Measurements from ENCODE around the gene KRT33A. TPM values are rescaled to one million over a fixed set of nuclear protein-coding genes. Genes with fewer than 3 reads are reported as not detected.
"Not testable (repeated sequence)": the region's sequence is repeated elsewhere in the genome, so short reads cannot be mapped to it uniquely, and the experiment has no call there.

Gene KRT33A
- total RNA-seq, 1 donor from 2014 or later, result not detected

DNA sequence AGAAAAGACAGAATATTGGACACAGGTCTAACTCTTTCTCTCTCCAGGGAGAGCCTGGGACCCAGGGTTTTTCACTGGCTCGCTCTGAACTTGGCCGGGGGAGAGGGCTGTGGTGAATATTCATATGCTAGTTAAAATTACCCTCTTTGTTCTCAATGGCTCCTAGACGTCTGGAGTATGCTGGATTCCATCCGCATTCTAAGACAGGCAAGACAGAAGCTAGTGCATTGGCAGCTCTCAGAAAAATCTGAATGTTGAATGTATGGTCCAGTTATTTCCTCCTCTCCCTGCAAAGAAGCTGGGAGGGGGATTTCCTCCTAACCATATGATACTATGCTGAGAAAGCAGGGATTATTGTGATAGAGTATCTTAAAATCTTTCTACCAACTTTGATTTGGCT, 37.0 kb upstream of the KRT33A start:
- H3K4me1 Mint-ChIP-seq (ENCODE audit: low read depth), result peaks cover 1% of the 10 kb centered on the region
- no peak for TF ChIP-seq CTCF (IDR thresholded peaks at IDR 0.05; ENCODE audit: unreplicated experiment)
- H3K4me3 Mint-ChIP-seq (ENCODE audit: low read depth), result no peak overlapping the region
- DNase-seq (ENCODE audit: low spot score, unreplicated experiment), result no peak
- no peaks in the 10 kb centered on the region for H3K27me3 Mint-ChIP-seq
- H3K27ac Mint-ChIP-seq, result no peak overlapping the region
- peaks cover 7% of the 10 kb centered on the region for H3K9me3 Mint-ChIP-seq (ENCODE audit: low read depth)
- no peaks in the 10 kb centered on the region for H3K36me3 Mint-ChIP-seq (ENCODE audit: insufficient read depth)

GRCh38 chr17:41386227-41386626, 35.6 kb upstream of the KRT33A start:
- H3K4me1 Mint-ChIP-seq (ENCODE audit: low read depth), result peaks cover 1% of the 10 kb centered on the region
- no peak overlapping the region for H3K27ac Mint-ChIP-seq
- no peak overlapping the region for H3K4me3 Mint-ChIP-seq (ENCODE audit: low read depth)
- H3K36me3 Mint-ChIP-seq (ENCODE audit: insufficient read depth), result no peaks in the 10 kb centered on the region
- H3K27me3 Mint-ChIP-seq, result peaks cover 1% of the 10 kb centered on the region
- no peak for TF ChIP-seq CTCF (IDR thresholded peaks at IDR 0.05; ENCODE audit: unreplicated experiment)
- no peak for DNase-seq (ENCODE audit: low spot score, unreplicated experiment)
- peaks cover 7% of the 10 kb centered on the region for H3K9me3 Mint-ChIP-seq (ENCODE audit: low read depth)

- H3K4me3 Mint-ChIP-seq (ENCODE audit: low read depth), result no peak overlapping the region
- H3K27ac Mint-ChIP-seq, result no peak overlapping the region
- DNase-seq (ENCODE audit: low spot score, unreplicated experiment), result no peak
- peaks cover 13% of the 10 kb centered on the region for H3K27me3 Mint-ChIP-seq
- no peak for TF ChIP-seq CTCF (IDR thresholded peaks at IDR 0.05; ENCODE audit: unreplicated experiment)
- no peaks in the 10 kb centered on the region for H3K4me1 Mint-ChIP-seq (ENCODE audit: low read depth)
- peaks cover 7% of the 10 kb centered on the region for H3K9me3 Mint-ChIP-seq (ENCODE audit: low read depth)
- no peaks in the 10 kb centered on the region for H3K36me3 Mint-ChIP-seq (ENCODE audit: insufficient read depth)
Measured at GRCh38 chr17:41383690-41384089, 33.1 kb upstream of the KRT33A start.

DNA sequence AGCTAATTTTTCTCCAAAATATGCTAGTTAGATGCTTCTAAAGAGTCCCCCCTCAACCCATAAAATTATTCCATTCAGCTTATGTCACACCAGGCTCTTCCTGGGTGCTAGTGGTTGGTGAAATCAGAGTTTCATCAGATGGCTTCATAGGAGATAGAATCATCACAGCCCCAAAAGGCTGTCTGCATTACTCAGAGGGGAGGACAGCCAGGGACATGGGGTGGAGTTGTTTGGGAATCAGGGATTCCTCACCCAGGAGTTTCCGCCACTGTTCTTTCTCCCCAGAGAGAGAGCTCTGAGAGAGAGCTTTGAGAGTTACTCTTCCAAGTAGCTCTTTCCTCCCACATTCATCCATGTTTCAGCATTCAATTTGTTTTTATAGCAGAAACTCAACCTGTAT, 31.8 kb upstream of the KRT33A start:
- H3K36me3 Mint-ChIP-seq (ENCODE audit: insufficient read depth), result no peaks in the 10 kb centered on the region
- H3K9me3 Mint-ChIP-seq (ENCODE audit: low read depth), result peaks cover 7% of the 10 kb centered on the region
- no peak overlapping the region for H3K4me3 Mint-ChIP-seq (ENCODE audit: low read depth)
- H3K4me1 Mint-ChIP-seq (ENCODE audit: low read depth), result no peaks in the 10 kb centered on the region
- DNase-seq (ENCODE audit: low spot score, unreplicated experiment), result no peak
- H3K27me3 Mint-ChIP-seq, result peaks cover 14% of the 10 kb centered on the region
- no peak overlapping the region for H3K27ac Mint-ChIP-seq
- TF ChIP-seq CTCF (IDR thresholded peaks at IDR 0.05; ENCODE audit: unreplicated experiment), result no peak

- H3K9me3 Mint-ChIP-seq (ENCODE audit: low read depth); DNase-seq (ENCODE audit: low spot score, unreplicated experiment); H3K4me1 Mint-ChIP-seq (ENCODE audit: low read depth); H3K36me3 Mint-ChIP-seq (ENCODE audit: insufficient read depth); H3K27ac Mint-ChIP-seq; H3K4me3 Mint-ChIP-seq (ENCODE audit: low read depth): not testable (repeated sequence)
- H3K27me3 Mint-ChIP-seq, result peaks cover 17% of the 10 kb centered on the region
Measured at GRCh38 chr17:41381943-41382342, 31.3 kb upstream of the KRT33A start, which contains the start of gene KRT34. Gene KRT34 (minus strand): TSS chr17:41382306. CDS start chr17:41382246, 60 bp downstream.

DNA sequence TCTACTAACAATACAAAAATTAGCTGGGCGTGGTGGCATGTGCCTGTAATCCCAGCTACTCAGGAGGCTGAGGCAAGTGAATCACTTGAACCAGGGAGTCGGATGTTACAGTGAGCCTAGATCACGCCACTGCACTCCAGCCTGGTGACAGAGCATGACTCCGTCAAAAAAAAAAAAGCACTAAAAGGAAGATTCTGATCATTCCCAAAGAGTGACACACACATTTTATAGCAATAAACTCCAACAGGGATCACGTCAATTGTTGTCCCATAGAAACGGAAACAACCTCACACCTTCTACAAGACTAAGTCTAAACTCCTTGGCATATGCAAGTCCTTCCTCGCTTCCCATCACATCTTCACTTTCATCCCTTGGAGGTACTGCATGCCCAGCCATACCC, 29.5 kb upstream of the KRT33A start:
- peaks cover 22% of the 10 kb centered on the region for H3K27me3 Mint-ChIP-seq
- H3K4me3 Mint-ChIP-seq (ENCODE audit: low read depth); H3K36me3 Mint-ChIP-seq (ENCODE audit: insufficient read depth); H3K4me1 Mint-ChIP-seq (ENCODE audit: low read depth); H3K9me3 Mint-ChIP-seq (ENCODE audit: low read depth); H3K27ac Mint-ChIP-seq; DNase-seq (ENCODE audit: low spot score, unreplicated experiment): not testable (repeated sequence)
